Glutamatergic neuron (in vitro differentiated cells): ENCODE data around the gene HPSE2. TPM values are rescaled to one million over a fixed set of nuclear protein-coding genes. Genes with fewer than 3 reads are reported as not detected.

Experiments
- DNase-seq: peaks from one replicate; pipeline ENCODE4 v3.0.0; 2022
- H3K27ac Mint-ChIP-seq: one replicate; pipeline ENCODE4 v1.8.0; 2020; ENCODE audit warnings: mild to moderate bottlenecking, mixed read lengths, inconsistent platforms; ENCODE audit not compliant: unreplicated experiment
- H3K27me3 Mint-ChIP-seq: one replicate; pipeline ENCODE4 v1.8.0; 2020; ENCODE audit warnings: mild to moderate bottlenecking, moderate library complexity, mixed read lengths, inconsistent platforms; ENCODE audit not compliant: unreplicated experiment
- H3K36me3 Mint-ChIP-seq: one replicate; pipeline ENCODE4 v1.8.0; 2020; ENCODE audit warnings: mild to moderate bottlenecking, mixed read lengths, inconsistent platforms; ENCODE audit not compliant: unreplicated experiment
- H3K4me1 Mint-ChIP-seq: one replicate; pipeline ENCODE4 v1.8.0; 2020; ENCODE audit warnings: mild to moderate bottlenecking, low read depth, mixed read lengths, inconsistent platforms; ENCODE audit not compliant: unreplicated experiment
- H3K4me3 Mint-ChIP-seq: one replicate; pipeline ENCODE4 v1.8.0; 2020; ENCODE audit warnings: mild to moderate bottlenecking, mixed read lengths, inconsistent platforms; ENCODE audit not compliant: unreplicated experiment
- H3K9me3 Mint-ChIP-seq: one replicate; pipeline ENCODE4 v1.8.0; 2020; ENCODE audit warnings: mild to moderate bottlenecking, moderate library complexity, mixed read lengths, inconsistent platforms; ENCODE audit not compliant: unreplicated experiment
- total RNA-seq: library from RNA; stranded (reverse); fragmentation: NEBNext Ultra II Directional; extraction: Animal tissue kit (Norgen Biotek cat#: 25700); gene quantifications from one replicate; pipeline ENCODE4 v1.2.1, GENCODE V29; 2021; ENCODE audit not compliant: unreplicated experiment
- TF ChIP-seq, protein P1 (sequence below): fragments of 200-600 bp; sonication (generic); IDR thresholded peaks from one replicate; pipeline ENCODE4 v1.5.0; 2021; ENCODE audit not compliant: partially characterized antibody, unreplicated experiment

The HPSE2 gene
- total RNA-seq, 1 donor from 2014 or later: not detected

DNA sequence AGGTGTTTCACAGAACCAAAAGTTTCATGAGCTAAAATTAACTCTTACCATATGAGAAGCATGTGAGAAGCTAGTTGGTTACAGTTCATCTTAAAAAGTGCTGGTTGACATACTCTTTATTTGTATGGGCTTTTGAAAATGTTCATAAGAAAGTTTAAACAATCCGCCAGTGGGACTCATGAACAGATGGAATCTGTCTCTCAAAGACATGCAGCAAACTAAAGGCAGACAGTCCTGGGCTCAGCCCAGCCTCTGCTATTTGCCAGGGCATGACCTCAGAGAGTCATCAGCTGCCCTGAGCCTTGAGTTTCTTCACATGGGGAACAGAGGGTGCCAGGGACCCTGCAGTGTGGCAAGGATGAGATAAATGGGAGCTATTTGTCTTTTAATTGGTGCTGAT, 823.9 kb downstream of the HPSE2 start:
- H3K36me3 Mint-ChIP-seq: no peaks in the 10 kb centered on the region
- peaks cover 2% of the 10 kb centered on the region for H3K9me3 Mint-ChIP-seq
- no peak overlapping the region for H3K4me3 Mint-ChIP-seq
- TF ChIP-seq, protein P1, sequence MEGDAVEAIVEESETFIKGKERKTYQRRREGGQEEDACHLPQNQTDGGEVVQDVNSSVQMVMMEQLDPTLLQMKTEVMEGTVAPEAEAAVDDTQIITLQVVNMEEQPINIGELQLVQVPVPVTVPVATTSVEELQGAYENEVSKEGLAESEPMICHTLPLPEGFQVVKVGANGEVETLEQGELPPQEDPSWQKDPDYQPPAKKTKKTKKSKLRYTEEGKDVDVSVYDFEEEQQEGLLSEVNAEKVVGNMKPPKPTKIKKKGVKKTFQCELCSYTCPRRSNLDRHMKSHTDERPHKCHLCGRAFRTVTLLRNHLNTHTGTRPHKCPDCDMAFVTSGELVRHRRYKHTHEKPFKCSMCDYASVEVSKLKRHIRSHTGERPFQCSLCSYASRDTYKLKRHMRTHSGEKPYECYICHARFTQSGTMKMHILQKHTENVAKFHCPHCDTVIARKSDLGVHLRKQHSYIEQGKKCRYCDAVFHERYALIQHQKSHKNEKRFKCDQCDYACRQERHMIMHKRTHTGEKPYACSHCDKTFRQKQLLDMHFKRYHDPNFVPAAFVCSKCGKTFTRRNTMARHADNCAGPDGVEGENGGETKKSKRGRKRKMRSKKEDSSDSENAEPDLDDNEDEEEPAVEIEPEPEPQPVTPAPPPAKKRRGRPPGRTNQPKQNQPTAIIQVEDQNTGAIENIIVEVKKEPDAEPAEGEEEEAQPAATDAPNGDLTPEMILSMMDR: no peak
- H3K27ac Mint-ChIP-seq: no peak overlapping the region
- H3K27me3 Mint-ChIP-seq: peaks cover 6% of the 10 kb centered on the region
- no peaks in the 10 kb centered on the region for H3K4me1 Mint-ChIP-seq
- DNase-seq: no peak

DNA sequence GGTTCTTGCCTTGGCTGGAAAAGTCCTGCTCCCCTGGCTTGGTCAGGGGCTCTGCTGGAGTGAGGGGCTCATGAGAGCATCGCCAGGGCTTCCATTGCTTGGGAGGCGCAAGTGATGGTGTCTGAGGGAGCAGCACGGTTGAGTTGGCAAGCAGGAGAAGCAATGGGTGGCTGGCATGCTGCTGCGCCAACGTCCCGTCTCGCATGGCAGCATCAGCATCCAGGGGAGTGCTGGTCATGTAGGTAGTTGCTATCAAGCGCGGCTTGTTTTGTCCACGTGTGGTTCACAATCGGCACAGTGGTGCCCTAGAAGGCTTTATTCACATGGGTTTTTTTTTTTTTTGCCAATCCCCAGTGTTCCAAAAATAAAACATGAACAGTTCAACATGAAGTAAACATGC, 824.5 kb downstream of the HPSE2 start:
- Mint-ChIP-seq H3K27me3 (peaks cover 6% of the 10 kb centered on the region), H3K4me3 (no peak overlapping the region), H3K4me1 (peaks cover 1% of the 10 kb centered on the region), H3K27ac (no peak overlapping the region), H3K36me3 (no peaks in the 10 kb centered on the region), H3K9me3 (peaks cover under 1% of the 10 kb centered on the region)
- no peak for DNase-seq
- TF ChIP-seq, protein P1: no peak

DNA sequence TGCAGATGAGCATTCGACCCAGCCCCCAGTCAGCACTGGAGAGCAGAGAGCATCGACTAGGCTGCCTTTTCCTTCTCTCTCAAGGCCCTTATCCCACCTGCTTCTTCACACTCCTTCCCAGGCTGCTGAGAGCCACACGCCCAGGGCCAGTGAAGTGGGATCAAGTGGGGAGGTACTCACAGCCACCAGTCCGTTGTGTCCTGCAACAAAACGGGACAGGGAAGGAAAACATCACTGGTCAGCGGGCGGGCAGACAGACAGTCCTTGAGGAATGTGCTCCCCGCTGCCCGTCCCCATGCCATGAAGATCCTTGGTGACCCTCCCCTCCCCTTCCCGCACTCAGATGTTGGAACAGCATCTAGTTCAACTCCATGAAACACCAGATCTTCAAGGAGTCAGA, 824.9 kb downstream of the HPSE2 start:
- H3K27me3 Mint-ChIP-seq: peaks cover 8% of the 10 kb centered on the region
- H3K36me3 Mint-ChIP-seq: no peaks in the 10 kb centered on the region
- no peaks in the 10 kb centered on the region for H3K9me3 Mint-ChIP-seq
- DNase-seq: no peak
- H3K4me3 Mint-ChIP-seq: no peak overlapping the region
- TF ChIP-seq, protein P1: no peak
- no peak overlapping the region for H3K27ac Mint-ChIP-seq
- peaks cover 3% of the 10 kb centered on the region for H3K4me1 Mint-ChIP-seq

DNA sequence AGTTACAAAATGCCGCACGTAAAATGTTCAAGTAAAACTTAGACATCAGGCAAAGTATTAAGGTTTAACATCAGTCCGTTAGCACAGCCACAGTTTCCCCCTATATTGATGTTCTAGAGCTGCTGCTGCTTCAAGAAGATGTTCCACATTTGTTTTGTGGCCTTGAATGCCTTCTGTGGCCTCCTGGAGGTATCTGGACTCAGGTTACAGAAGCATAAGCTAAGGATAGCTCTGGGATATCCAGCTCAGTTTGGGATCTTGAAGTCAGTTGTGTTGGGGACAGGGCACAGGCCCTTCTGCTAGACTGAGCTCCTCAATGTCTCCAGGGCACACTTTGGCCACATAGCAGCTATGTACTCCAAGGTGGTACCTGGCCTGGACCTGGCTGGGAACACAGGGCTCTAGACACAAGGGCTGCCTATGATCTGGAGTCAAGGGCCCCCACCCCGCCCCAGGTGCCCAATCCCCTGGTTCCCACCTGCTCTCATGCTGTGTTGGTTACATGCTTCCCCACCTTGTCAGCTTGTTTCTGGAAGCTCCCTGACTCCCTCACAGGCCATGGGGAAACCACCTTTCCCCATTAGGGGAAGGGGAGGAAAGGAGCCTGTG, 825.4 kb downstream of the HPSE2 start:
- Mint-ChIP-seq H3K27ac (no peak overlapping the region), H3K4me1 (peaks cover 5% of the 10 kb centered on the region), H3K9me3 (no peaks in the 10 kb centered on the region), H3K4me3 (no peak overlapping the region), H3K27me3 (peaks cover 8% of the 10 kb centered on the region), H3K36me3 (no peaks in the 10 kb centered on the region)
- TF ChIP-seq, protein P1: no peak
- DNase-seq: no peak

DNA sequence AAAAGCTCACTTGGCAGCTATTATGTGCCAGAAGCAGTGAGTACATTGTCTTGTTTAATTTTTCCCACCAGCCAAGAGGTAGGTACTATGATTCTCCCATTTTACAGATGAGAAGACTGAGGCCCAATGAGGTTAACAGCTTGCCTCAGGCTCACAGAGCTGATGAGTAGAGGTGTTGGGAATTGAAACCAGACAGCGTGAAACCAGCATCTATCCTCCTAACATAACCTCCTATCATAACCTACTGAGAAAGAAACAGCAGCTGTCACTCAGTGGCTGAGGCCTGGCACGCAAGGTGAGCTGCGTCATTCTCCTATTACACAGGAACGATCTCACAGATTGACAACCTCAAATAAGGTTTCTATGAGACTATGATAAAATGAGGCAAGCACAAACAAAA, 826.9 kb downstream of the HPSE2 start:
- TF ChIP-seq, protein P1: no peak
- peaks cover 1% of the 10 kb centered on the region for H3K9me3 Mint-ChIP-seq
- H3K27me3 Mint-ChIP-seq: peaks cover 5% of the 10 kb centered on the region
- no peaks in the 10 kb centered on the region for H3K36me3 Mint-ChIP-seq
- H3K4me3 Mint-ChIP-seq: no peak overlapping the region
- H3K4me1 Mint-ChIP-seq: peaks cover 8% of the 10 kb centered on the region
- H3K27ac Mint-ChIP-seq: no peak overlapping the region
- DNase-seq: no peak
